Activated CD4-positive, alpha-beta T cell treated with anti-CD3 and anti-CD28 coated beads for 24 hours (primary cell): ENCODE data around the gene GTF3C5.
"Not testable (repeated sequence)": the region's sequence is repeated elsewhere in the genome, so short reads cannot be mapped to it uniquely, and the experiment has no call there.

Experiments used
- DNase-seq, 2 donors: peaks; one replicate each; pipeline ENCODE4 v3.0.0-alpha.2; 2020; ENCODE audit warnings: low read depth in 2 of 2

Gene GTF3C5

DNA sequence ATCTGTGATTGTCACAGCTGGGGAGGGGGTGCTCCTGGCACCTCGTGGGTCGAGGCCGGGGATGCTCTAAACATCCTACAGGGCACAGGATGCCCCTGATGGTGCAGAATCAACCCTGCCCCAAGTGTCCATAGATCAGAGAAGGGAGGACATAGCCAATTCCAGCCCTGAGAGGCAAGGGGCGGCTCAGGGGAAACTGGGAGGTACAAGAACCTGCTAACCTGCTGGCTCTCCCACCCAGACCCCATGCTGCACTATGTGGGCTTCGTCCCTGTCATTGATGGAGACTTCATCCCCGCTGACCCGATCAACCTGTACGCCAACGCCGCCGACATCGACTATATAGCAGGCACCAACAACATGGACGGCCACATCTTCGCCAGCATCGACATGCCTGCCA, 37.6 kb downstream of the GTF3C5 start:
- DNase-seq: not testable (repeated sequence)

DNA sequence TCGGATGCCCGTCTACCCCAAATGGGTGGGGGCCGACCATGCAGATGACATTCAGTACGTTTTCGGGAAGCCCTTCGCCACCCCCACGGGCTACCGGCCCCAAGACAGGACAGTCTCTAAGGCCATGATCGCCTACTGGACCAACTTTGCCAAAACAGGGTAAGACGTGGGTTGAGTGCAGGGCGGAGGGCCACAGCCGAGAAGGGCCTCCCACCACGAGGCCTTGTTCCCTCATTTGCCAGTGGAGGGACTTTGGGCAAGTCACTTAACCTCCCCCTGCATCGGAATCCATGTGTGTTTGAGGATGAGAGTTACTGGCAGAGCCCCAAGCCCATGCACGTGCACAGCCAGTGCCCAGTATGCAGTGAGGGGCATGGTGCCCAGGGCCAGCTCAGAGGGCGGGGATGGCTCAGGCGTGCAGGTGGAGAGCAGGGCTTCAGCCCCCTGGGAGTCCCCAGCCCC, 39.7 kb downstream of the GTF3C5 start:
- DNase-seq: not testable (repeated sequence)

DNA sequence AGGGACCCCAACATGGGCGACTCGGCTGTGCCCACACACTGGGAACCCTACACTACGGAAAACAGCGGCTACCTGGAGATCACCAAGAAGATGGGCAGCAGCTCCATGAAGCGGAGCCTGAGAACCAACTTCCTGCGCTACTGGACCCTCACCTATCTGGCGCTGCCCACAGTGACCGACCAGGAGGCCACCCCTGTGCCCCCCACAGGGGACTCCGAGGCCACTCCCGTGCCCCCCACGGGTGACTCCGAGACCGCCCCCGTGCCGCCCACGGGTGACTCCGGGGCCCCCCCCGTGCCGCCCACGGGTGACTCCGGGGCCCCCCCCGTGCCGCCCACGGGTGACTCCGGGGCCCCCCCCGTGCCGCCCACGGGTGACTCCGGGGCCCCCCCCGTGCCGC, 40.2 kb downstream of the GTF3C5 start:
- DNase-seq: not testable (repeated sequence)

DNA sequence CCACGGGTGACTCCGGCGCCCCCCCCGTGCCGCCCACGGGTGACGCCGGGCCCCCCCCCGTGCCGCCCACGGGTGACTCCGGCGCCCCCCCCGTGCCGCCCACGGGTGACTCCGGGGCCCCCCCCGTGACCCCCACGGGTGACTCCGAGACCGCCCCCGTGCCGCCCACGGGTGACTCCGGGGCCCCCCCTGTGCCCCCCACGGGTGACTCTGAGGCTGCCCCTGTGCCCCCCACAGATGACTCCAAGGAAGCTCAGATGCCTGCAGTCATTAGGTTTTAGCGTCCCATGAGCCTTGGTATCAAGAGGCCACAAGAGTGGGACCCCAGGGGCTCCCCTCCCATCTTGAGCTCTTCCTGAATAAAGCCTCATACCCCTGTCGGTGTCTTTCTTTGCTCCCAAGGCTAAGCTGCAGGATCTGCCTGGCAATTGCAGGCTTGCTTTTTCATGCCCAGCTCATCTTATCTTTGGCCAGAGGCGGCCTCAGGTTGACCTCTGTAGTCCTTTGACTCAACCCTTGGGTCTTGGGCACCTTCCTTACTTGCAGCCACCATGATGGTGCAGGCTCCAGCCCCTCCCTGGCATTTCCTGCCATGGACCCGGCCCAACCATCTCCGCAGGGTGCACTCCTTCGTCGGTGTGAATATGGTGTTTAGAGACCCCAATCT, 40.8 kb downstream of the GTF3C5 start:
- DNase-seq: no peak

DNA sequence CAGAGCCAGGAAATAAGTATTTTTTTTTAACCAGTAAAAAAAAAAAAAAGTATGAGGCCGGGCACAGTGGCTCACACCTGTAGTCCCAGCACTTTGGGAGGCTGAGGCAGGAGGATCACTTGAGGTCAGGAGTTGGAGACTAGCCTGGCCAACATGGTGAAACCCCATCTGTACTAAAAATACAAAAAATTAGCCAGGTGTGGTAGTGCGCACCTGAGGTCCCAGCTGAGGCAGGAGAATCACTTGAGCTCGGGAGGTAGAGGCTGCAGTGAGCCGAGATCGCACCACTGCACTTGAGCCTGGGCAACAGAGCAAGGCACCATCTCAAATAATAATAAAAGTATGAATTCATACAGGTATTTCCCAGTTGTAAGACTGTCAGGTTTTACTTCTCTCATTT, 41.4 kb downstream of the GTF3C5 start:
- not testable (repeated sequence) for DNase-seq

DNA sequence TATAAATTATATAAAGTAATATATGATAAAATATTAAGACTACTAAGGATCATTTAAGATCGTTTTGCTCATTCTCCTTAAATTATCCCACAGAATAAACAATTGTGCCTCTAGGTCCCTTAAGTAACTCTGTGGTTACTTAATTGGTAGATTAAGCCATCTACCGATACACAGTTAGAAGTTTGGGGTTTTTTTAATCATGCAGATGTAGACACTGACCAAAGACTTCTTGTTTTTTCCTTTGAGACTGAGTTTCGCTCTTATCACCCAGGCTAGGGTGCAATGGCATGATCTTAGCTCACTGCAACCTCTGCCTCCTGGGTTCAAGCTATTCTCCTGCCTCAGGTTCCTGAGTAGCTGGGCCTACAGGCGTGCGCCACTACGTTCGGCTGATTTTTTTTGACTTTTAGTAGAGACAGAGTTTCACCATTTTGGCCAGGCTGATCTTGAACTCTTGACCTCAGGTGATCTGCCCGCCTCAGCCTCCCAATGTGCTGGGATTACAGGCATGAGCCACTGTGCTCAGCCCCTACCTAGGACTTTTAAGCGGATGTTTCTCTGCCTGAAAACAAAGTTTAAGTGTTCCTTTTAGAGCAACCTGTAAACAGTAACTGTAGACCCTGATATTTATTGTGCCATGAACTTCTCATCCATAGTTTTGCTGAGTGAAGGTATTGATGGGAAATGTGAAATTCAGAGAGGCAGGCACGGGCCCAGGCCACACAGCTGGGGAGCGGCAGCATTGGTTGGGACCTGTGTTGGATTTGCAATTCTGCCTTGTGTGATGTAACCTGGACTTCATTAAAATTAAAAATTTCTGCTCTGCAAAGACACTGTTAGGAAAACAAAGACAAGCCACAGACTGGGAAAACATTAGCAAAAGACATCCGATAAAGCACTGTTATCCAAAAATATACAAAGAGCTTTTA, 42.6 kb downstream of the GTF3C5 start:
- DNase-seq: no peak

DNA sequence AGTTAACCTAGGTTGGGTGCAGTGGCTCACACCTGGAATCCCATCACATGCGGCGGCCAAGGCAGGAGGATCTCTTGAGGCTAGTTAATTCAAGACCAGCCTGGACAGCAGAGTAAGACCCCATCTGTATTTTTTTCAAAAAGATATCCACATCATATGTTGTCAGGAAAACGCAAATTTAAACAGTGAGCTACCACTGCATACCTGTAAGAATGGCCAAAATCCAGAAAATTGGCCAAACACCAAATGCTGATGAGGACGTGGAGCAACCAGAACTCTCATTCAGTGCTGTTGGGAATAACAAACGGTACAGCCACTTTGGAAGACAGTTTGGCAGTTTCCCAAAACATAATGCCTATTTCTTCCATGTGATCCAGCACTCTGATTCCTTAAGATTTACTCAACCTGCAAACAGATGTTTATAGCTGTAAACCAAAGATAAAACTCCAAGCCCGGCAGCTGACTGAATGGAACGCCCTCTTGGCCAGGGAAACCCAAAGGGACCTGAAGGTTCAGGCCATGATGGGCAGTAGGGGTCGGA, 43.4 kb downstream of the GTF3C5 start:
- no peak for DNase-seq

DNA sequence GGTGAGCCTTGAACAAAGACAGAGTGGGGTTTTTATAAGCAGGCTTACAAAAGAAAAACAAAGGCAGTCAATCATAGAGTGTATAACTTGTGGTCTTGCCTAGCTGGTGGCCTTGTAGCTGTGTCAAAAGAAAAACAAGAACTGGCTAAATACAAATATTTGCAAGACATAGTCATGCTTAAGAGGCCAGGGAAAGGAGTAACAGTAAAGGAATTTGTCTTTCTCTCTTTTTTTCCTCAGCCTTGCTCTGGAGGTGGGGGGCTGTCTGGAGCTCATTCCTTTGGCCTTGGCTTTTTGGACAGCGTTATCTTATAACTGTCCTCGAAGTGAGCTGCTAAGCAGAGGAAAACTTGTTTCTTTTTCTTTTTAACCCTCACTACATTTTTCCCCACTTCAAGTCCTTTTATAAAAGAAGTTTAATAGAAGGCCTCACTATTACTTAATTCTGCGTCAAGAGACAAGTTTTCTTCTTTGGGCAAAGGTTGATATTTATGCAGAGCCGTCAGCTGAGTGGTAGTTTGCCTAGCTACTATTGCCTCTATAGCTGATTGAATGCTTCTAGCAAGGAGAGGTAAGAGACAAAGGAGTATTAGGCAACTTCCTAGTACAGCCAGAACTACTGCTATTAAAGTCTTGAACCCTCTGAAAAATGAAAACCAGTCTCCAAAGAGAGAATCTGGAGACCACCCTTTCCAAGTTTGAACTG, 45.3 kb downstream of the GTF3C5 start:
- DNase-seq: no peak

DNA sequence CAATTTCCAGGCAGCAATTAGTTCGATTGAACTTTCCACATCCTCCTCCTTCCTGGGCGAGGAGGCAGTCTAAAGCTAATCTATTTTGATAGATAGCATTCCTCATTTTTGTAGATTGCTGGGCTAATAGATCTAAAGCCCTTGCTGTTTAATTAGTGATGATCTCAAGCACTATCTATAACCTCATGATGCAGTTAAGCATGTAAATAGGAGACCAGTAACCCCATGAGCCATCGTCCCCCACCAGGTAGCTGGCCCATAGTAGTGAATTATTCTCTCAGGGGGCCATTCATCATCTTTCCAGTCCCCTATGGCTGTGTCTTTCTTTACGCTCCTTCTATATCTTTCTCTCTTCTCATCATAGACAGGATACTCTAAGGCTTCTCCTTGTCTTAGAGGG, 45.9 kb downstream of the GTF3C5 start:
- no peak for DNase-seq

DNA sequence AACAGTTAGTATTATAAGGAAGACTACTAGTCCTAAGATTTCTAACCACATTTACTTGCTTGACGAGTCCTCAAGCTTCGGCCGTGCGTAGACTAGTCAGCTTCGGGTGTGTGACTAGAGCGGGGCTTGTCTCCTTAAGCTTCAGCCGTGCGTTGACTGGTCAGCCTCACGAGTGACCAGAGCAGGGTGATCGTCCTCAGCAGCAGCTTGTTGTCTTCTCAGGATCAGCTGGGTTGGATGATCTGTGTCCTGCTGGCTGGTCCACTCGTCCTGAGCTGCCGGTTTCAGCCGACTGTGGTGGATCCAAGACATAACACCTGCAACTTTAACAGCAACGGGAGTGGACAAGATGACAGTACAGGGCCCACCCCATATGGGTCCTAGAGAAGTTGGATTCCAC, 47.7 kb downstream of the GTF3C5 start:
- no peak for DNase-seq

DNA sequence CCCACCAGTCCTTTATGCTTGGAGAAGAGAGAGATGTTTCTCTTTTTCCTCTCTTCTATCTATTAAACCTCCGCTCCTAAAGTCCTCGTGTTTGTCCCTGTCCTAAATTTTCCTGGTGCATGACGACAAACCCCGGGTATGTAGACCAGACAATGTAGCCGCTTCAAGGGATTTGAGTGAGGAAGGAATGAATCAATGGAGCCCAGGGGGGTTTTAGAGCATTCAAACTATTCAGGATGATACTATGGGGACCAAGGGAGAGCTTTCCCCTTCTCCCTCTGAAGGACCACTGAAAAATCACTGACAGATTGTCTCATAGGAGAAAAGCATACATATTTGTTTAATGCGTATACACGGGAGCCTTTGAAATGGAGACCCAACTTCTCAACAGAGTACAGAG, 49.4 kb downstream of the GTF3C5 start:
- no peak for DNase-seq

DNA sequence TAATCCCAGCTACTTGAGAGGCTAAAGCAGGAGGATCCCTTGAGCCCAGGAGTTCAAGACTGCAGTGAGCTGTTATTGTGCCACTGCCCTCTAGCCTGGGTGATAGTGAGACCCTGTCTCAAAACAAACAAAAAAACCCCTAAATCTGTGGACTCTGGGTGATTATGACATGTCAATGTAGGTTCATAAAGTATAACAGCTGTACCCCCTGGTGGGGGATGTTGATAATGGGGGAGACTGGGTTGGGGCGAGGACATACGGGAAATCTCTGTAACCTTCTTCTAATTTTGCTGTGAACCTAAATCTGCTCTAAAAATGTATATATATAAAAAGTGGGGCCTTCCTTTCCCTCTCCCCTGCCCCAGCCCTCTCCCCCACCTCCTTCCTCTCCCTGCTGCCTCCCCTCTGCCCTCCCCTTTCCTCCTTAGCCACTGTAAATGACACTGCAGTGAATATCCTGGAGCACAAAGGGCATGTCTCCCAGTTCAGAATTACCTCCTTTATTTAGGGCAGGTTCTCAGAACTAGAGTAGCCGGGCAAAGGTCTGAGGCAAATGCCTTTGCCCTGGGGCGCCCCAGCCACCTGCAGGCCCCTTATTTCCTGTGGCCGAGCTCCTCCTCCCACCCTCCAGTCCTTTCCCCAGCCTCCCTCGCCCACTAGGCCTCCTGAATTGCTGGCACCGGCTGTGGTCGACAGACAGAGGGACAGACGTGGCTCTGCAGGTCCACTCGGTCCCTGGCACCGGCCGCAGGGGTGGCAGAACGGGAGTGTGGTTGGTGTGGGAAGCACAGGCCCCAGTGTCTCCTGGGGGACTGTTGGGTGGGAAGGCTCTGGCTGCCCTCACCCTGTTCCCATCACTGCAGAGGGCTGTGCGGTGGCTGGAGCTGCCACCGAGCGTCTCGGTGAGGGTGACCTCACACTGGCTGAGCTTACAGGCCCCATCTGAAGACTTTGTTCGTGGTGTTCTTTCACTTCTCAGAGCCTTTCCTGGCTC, 50.3 kb downstream of the GTF3C5 start:
- DNase-seq: not testable (repeated sequence)

DNA sequence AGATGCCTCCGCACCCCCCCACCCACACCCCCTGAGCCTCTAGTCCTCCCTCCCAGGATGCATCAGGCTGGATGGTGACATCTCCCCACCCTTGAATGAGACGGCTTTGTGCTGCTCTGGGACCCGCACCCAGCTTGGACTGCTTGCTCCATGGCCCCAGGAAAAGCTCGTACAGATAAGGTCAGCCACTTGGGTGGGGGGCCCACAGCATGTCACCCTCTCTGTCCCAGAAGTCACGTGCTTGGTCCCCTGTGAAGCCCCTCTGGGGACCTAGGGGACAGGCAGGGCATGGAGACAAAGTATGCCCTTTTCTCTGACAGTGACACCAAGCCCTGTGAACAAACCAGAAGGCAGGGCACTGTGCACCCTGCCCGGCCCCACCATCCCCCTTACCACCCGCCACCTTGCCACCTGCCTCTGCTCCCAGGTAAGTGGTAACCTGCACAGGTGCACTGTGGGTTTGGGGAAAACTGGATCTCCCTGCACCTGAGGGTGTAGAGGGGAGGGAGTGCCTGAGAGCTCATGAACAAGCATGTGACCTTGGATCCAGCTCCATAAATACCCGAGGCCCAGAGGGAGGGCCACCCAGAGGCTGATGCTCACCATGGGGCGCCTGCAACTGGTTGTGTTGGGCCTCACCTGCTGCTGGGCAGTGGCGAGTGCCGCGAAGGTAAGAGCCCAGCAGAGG, 51.3 kb downstream of the GTF3C5 start:
- not testable (repeated sequence) for DNase-seq

DNA sequence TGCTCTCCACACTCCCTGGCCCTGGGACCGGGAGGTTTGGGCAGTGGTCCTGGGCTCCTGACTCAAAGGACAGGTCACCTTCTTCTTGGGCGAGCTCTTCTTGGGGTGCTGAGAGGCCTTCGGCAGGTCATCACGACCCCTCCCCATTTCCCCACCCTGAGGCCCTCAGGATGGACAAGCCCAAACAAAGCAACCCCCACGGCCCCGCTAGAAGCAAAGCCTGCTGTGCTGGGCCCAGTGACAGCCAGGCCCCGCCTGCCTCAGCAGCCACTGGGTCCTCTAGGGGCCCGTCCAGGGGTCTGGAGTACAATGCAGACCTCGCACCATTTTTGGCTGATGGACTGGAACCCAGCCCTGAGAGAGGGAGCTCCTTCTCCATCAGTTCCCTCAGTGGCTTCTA, 52.9 kb downstream of the GTF3C5 start:
- not testable (repeated sequence) for DNase-seq

DNA sequence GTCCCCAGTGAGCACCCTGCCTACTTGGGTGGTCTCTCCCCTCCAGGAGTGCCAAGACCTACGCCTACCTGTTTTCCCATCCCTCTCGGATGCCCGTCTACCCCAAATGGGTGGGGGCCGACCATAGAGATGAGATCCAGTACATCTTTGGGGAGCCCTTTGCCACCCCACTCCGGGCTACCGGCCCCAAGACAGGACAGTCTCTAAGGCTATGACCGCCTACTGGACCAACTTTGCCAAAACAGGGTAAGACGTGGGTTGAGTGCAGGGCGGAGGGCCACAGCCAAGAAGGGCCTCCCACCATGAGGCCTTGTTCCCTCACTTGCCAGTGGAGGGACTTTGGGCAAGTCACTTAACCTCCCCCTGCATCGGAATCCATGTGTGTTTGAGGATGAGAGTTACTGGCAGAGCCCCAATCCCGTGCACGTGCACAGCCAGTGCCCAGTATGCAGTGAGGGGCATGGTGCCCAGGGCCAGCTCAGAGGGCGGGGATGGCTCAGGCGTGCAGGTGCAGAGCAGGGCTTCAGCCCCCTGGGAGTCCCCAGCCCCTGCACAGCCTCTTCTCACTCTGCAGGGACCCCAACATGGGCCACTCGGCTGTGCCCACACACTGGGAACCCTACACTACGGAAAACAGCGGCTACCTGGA, 55.5 kb downstream of the GTF3C5 start:
- DNase-seq: not testable (repeated sequence)

DNA sequence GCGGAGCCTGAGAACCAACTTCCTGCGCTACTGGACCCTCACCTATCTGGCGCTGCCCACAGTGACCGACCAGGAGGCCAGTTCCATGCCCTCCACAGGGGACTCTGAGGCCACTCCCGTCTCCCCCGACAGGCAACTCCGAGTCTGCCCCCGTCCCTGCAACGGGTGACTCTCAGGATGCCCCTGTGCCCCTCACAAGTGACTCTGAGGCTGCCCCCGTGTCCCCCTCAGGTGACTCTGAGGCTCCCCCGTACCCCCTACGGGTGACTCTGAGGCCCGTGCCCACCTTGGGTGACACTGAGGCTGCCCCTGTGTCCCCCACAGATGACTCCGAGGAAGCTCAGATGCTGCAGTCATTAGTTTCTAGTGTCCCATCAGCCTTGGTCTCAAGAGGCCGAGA, 56.1 kb downstream of the GTF3C5 start:
- no peak for DNase-seq

DNA sequence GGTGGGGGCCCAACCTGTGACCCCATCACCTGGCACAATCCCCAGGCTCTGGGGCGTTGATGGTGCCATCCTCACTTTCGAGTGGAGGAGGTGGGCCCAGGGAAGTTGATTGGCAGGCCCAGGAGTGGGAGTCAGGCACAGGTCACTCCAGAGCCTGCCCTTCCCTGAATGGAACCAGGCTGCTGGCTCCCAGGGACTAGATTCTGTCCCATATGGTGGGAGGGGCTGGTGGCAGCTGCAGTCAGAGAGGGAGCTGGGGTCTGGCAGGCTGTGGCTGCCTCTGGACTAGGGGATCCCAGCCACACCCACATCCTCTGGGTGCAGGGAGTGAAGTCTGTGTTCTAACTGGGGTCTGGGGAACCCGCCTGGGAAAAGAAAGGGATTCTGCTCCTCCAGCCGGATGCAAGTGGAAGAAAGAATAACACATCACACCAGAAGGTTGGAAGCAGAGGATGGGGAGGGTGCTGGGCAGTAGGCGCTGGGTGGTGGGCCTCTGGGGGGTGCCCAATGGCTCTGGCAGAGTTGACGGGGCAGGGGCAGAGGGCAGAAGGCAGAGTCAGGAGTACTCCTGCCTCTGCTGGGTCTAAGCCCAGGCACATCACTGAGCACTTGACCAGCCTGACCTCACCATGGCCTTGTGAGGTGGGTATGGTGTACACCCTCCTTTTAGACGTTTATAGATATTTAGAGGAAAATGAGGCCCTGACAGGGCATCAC, 56.8 kb downstream of the GTF3C5 start:
- DNase-seq: no peak

DNA sequence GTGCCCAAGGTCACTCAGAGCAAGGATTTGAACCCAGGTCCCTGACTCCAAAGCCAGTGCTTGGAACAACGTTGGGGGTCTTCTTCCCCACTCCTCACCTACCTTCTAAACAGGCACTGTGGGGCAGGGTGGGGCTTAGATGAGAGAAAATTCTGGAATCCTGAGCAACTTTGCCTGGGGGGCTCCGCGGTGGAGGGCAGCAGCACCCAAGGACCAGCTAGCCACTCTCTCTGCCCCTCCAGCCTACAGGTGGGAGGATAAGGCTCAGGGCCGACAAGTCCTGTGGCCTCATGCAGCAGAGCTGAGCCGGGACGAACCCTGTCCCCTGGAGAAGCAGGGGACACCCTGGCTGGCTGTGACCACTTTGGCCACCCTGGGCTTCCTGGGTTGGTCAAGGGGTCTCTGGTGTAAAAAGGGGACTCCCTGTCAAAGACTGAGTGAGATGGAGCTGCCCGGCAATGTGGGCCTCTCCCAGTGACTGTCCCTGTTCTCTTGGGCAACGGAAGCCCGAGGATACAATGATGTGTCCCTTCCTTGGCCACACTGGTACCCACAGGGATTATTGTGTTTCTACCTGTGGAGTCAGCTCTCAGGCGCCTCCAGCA, 57.5 kb downstream of the GTF3C5 start:
- no peak for DNase-seq

DNA sequence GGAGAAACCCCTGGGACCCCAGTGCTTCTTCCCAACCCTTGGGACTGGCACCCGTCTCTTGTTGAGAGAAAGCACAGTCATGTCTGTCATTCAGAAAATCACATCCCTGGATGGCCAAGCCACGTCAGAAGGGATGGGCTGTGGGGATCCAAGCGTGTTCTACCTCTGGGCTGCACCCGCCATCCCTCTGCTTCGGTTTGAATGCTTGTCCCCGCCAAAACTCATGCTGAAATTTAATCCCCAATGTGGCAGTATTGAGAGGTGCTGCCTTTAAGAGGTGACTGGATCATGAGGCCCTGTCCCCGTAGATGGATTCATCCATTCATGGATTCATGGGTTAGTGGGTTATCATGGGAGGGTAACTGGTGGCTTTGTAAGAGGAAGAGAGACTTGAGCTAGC, 58.0 kb downstream of the GTF3C5 start:
- no peak for DNase-seq
